Ascending aorta (tissue), 2 donors: ENCODE results near the gene OR10AD1. TPM values are rescaled to one million over a fixed set of nuclear protein-coding genes. Genes with fewer than 3 reads are reported as not detected.
"Not testable (repeated sequence)": the region's sequence is repeated elsewhere in the genome, so short reads cannot be mapped to it uniquely, and the experiment has no call there.

Experiments used
- DNase-seq, 2 donors: peaks; one replicate each; pipeline ENCODE4 v3.0.0-alpha.2; 2019; ENCODE audit warnings: low spot score in 2 of 2
- H3K27ac ChIP-seq, 2 donors: fragments of 200-600 bp; sonication (generic); one replicate each; pipeline ENCODE4 v1.5.1; 2016 to 2017; ENCODE audit warnings: mild to moderate bottlenecking in 1 of 2
- H3K27me3 ChIP-seq: fragments of 200-600 bp; sonication (generic); one replicate; pipeline ENCODE4 v1.5.1; 2017
- H3K36me3 ChIP-seq, 2 donors: fragments of 200-600 bp; sonication (generic); one replicate each; pipeline ENCODE4 v1.5.1; 2016
- H3K4me1 ChIP-seq, 2 donors: fragments of 200-600 bp; sonication (generic); one replicate each; pipeline ENCODE4 v1.5.1; 2016 to 2017; ENCODE audit warnings: mild to moderate bottlenecking in 1 of 2
- H3K4me3 ChIP-seq, 2 donors: fragments of 200-600 bp; sonication (generic); one replicate each; pipeline ENCODE4 v1.5.1; 2016 to 2017; ENCODE audit warnings: mild to moderate bottlenecking in 1 of 2
- H3K9me3 ChIP-seq, 2 donors: fragments of 200-600 bp; sonication (generic); one replicate each; pipeline ENCODE4 v1.5.1; 2016
- intact Hi-C: fragments of 100-400 bp; cut with DNase I; formaldehyde crosslinking; loops from one replicate; pipeline ENCODE4 v1.15.1; 2023
- total RNA-seq: library from RNA; depleted of rRNA; stranded (reverse); fragments of >200 nt; gene quantifications from one replicate; pipeline ENCODE4 v1.1.0, GENCODE V29; 2016
- TF ChIP-seq, protein P1 (sequence below), 3 experiments: fragments of 200-600 bp in 2 of 3; fragments of 450-650 bp in 1 of 3; sonication (generic) in 2 of 3; IDR thresholded peaks; one replicate each; pipeline ENCODE4 v1.5.1; 2016 to 2019; ENCODE audit warnings: antibody characterized with exemption in 3 of 3, mild to moderate bottlenecking in 1 of 3, moderate library complexity in 1 of 3

Gene OR10AD1
- total RNA-seq, 1 donor from 2014 or later: not detected

DNA sequence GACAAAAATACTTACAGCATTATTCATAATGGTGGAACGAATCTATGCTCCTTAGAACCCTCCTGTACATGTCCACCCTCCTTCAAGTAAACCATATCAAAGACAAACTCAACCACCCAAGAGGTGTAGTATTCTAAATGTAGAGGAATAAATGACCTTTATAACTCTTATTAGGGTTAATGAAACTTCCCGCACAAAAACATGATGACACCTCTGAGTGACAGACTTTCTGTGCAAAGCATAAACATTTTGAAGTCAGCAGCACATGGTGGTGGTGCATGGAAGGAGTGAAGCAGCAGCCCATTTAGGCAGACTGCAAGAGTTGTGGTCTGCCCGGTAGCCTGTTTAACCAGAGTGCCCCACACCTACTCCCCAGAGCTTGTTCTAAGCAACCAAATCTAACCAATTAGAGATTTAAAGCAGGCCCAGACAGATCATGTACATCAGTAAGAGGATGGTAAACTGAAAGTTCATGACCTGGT, 45.2 kb downstream of the OR10AD1 start:
- Histone ChIP-seq H3K36me3 (peaks cover 0 to 4% of the 10 kb centered on the region in 2 donors), H3K9me3 (no peaks in the 10 kb centered on the region), H3K27me3 (no peaks in the 10 kb centered on the region), H3K4me1 (peaks cover 0 to 8% of the 10 kb centered on the region in 2 donors), H3K27ac (peak overlapping the region; percentile 76 to 78), H3K4me3 (peak overlapping the region; percentile 75 to 88)
- DNase-seq: no peak
- TF ChIP-seq, protein P1, sequence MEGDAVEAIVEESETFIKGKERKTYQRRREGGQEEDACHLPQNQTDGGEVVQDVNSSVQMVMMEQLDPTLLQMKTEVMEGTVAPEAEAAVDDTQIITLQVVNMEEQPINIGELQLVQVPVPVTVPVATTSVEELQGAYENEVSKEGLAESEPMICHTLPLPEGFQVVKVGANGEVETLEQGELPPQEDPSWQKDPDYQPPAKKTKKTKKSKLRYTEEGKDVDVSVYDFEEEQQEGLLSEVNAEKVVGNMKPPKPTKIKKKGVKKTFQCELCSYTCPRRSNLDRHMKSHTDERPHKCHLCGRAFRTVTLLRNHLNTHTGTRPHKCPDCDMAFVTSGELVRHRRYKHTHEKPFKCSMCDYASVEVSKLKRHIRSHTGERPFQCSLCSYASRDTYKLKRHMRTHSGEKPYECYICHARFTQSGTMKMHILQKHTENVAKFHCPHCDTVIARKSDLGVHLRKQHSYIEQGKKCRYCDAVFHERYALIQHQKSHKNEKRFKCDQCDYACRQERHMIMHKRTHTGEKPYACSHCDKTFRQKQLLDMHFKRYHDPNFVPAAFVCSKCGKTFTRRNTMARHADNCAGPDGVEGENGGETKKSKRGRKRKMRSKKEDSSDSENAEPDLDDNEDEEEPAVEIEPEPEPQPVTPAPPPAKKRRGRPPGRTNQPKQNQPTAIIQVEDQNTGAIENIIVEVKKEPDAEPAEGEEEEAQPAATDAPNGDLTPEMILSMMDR (IDR thresholded peaks at IDR 0.05): no peak
- intact Hi-C loops: loop anchor here (1.0 to 10.0 kb wide), 4 partner anchors 25 to 153 kb away; partner anchors contain the start of genes CCDC184, COL2A1 and SENP1

DNA sequence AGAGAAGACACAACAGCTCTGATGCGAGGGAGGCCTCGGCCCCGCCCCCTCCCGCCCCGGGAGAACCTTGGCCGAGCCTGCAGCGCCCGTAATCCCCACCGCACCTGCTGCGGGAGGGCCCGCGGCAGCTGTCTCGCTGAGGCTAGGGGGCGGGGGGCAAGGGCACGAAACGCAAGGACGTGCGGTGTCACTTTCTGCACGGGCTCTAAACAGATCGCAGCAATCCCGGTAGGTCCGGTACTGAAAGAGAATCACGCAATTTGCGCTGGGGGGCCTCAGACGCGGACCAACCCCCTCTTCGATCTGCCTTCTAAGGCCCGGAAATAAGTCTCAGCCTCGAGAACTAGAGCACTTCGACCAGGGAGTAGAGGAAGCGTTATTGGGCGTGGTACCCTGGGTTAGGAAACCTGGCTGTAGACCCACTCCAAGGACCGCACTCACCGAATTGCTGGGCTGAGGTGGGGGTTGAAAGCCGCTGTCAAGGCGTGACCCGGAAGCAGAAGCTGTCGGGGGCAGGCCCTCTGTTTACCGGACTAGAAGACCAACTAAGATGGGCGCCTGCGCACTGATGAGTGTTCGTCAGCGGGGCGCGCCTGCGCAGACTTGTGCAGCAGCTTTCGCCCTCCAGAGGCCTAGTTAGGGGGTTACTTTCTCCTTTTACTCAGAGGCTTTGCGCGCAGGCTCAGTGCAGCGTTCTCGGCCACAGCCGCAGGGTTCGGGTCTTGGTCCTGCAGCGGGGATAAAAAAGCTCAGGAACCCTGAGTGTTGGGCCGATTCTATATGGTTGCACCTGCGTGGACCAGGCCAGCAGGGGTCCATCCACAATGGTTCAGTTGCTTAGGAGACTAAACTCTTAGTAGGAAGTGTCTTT, 45.8 kb downstream of the OR10AD1 start, which contains the start of gene ASB8:
TSS of gene ASB8 (minus strand) at position 498 of the 871 bp plus-strand sequence. CDS start 4,019 bp downstream, outside the sequence.
- intact Hi-C loops: loop anchor here (1.0 to 10.0 kb wide), 4 partner anchors 26 to 152 kb away; partner anchors contain the start of genes CCDC184, COL2A1 and SENP1
- TF ChIP-seq, protein P1 (IDR thresholded peaks at IDR 0.05): peak; percentile 57 to 63 (median 60)
- no peaks in the 10 kb centered on the region for H3K27me3 ChIP-seq
- peaks cover 0 to 8% of the 10 kb centered on the region in 2 donors for H3K4me1 ChIP-seq
- no peaks in the 10 kb centered on the region for H3K9me3 ChIP-seq
- DNase-seq: peak; percentile 94 to 100
- H3K27ac ChIP-seq: peak within 1 kb of the TSS; percentile 76 to 78
- peaks cover 0 to 10% of the 10 kb centered on the region in 2 donors for H3K36me3 ChIP-seq
- peak within 1 kb of the TSS; percentile 75 to 88 for H3K4me3 ChIP-seq

DNA sequence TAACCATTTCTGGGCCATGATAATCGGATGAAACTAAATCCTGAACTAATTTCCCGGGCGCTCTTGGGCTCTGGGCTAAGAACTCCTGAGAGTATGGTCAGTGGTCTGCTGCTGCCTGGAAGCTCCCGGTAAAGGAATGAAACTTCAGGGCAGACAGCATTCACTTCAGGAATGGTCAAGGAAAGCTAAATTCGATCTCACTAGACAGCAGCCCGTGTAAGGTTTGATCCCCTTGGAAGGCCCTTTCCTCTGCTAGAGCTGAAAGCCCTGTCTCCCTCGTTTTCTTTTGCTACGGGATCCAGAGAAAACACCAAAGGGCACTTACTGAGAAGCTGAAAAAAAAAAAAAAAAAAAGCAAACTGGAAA, 46.5 kb downstream of the OR10AD1 start:
- intact Hi-C loops: loop anchor here (1.0 to 10.0 kb wide), 4 partner anchors 27 to 152 kb away; partner anchors contain the start of genes CCDC184, COL2A1 and SENP1
- TF ChIP-seq, protein P1 (IDR thresholded peaks at IDR 0.05): no peak
- peak overlapping the region; percentile 76 to 78 for H3K27ac ChIP-seq

DNA sequence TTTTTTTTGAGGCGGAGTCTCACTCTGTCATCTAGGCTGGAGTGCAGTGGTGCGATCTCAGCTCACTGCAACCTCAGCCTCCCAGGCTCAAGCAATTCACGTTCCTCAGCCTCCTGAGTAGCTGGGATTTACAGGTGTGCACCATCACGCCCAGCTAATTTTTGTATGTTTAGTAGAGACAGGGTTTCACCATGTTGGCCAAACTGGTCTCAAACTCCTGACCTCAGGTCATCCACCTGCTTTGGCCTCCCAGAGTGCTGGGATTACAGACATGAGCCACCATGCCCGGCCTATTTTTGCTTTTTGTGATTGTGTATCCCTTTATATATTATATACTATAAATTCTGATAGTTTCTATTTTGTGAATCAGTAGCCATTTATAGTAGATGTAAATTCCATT, 47.3 kb downstream of the OR10AD1 start:
- H3K9me3 ChIP-seq, H3K27me3 ChIP-seq, H3K4me1 ChIP-seq, DNase-seq, H3K4me3 ChIP-seq, H3K27ac ChIP-seq: not testable (repeated sequence)
- H3K36me3 ChIP-seq: peaks cover 13 to 25% of the 10 kb centered on the region in 2 donors
- intact Hi-C loops: loop anchor here (2.0 to 10.0 kb wide), 2 partner anchors 43 to 151 kb away; partner anchors contain the start of gene COL2A1

More for the DNA sequence above, 46.5 kb downstream of the OR10AD1 start:
- DNase-seq: no peak
- peak overlapping the region; percentile 75 to 88 for H3K4me3 ChIP-seq
- H3K36me3 ChIP-seq: peaks cover 4 to 17% of the 10 kb centered on the region in 2 donors
- peaks cover 0 to 8% of the 10 kb centered on the region in 2 donors for H3K4me1 ChIP-seq
- H3K9me3 ChIP-seq: no peaks in the 10 kb centered on the region
- H3K27me3 ChIP-seq: no peaks in the 10 kb centered on the region

Other genes starting within 250 kb of the OR10AD1 start
- gene TMEM106C, start 239.7 kb downstream of the OR10AD1 start, total RNA-seq: 120 TPM
- gene COL2A1, start 198.8 kb downstream of the OR10AD1 start, total RNA-seq: not detected
- gene SENP1, start 97.2 kb downstream of the OR10AD1 start, total RNA-seq: 11.3 TPM
- 19.6 TPM for gene PFKM, start 83.9 kb downstream of the OR10AD1 start, total RNA-seq
- 23.7 TPM for gene ASB8, start 45.8 kb downstream of the OR10AD1 start, total RNA-seq
- gene CCDC184, start 19.6 kb downstream of the OR10AD1 start, total RNA-seq: 1.6 TPM
- 10.9 TPM for gene ZNF641, start 147.6 kb upstream of the OR10AD1 start, total RNA-seq